GM12878 (cell line): ENCODE data around the gene ASIC2. TPM values are rescaled to one million over a fixed set of nuclear protein-coding genes. Genes with fewer than 3 reads are reported as not detected.

Source experiments
- ATAC-seq: fragments of 200-7000 bp; cut with Tn5 transposase; 3 replicates; pipeline ENCODE4 v1.9.1; 2020; ENCODE audit warnings: mild to moderate bottlenecking, moderate library complexity
- BruUV-seq: library from RNA; stranded (reverse); fragments of 400-500 nt; replicated peaks from 2 replicates; lab custom pipeline; 2021; lab: Mats Ljungman, UMichigan
- CTCF ChIA-PET: fragments of 300-600 bp; sonication (Branson Sonifier 250); formaldehyde crosslinking; extraction: SDS; loops from one replicate; lab custom pipeline; 2021; ENCODE audit warnings: inconsistent platforms; lab: Yijun Ruan, JAX
- POLR2A ChIA-PET: fragments of 350-600 bp; formaldehyde crosslinking; extraction: SDS; loops from one replicate; lab custom pipeline; 2021; ENCODE audit warnings: inconsistent platforms; lab: Charles Lee
- RAD21 ChIA-PET: fragments of 300-600 bp; sonication (Branson Sonifier 250); formaldehyde crosslinking; loops from one replicate; lab custom pipeline; 2023; ENCODE audit warnings: antibody characterized with exemption; ENCODE audit not compliant: unreplicated experiment; lab: Charles Lee
- SMC1A ChIA-PET: fragments of 300-600 bp; sonication (Branson Sonifier 250); formaldehyde crosslinking; loops from one replicate; lab custom pipeline; 2023; ENCODE audit not compliant: unreplicated experiment, uncharacterized antibody; lab: Charles Lee
- DNase-seq: peaks from one replicate; pipeline ENCODE4 v3.0.0-alpha.2; 2011; ENCODE audit warnings: low read depth, low spot score
- FAIRE-seq: peaks from 3 replicates; lab custom pipeline; 2011; peaks lifted over from hg19 to GRCh38; lab: Jason Lieb, UNC
- H2AFZ ChIP-seq: 2 replicates; pipeline ENCODE4 v1.6.0; 2011; ENCODE audit warnings: low read depth, low read length, control low read depth; ENCODE audit not compliant: control insufficient read depth
- H3K27ac ChIP-seq: 2 replicates; pipeline ENCODE4 v1.5.1; 2011; ENCODE audit warnings: control low read depth; ENCODE audit not compliant: control insufficient read depth, insufficient read depth
- H3K27me3 ChIP-seq, 2 experiments: replicated peaks in 1 of 2; 2 replicates each; pipeline versions ENCODE4 v1.6.0 to v1.6.1; 2011; ENCODE audit warnings: low read length in 1 of 2; ENCODE audit not compliant: control insufficient read depth in 2 of 2, insufficient read depth in 2 of 2
- H3K36me3 ChIP-seq, 2 experiments: 2 replicates each; pipeline ENCODE4 v1.5.1; 2011; ENCODE audit warnings: low read length in 1 of 2; ENCODE audit not compliant: control insufficient read depth in 2 of 2, insufficient read depth in 2 of 2
- H3K4me1 ChIP-seq: 2 replicates; pipeline ENCODE4 v1.6.1; 2011; ENCODE audit warnings: mild to moderate bottlenecking, low read length, moderate library complexity, mixed read lengths; ENCODE audit not compliant: control insufficient read depth, insufficient read depth
- H3K4me2 ChIP-seq: 2 replicates; pipeline ENCODE4 v1.6.0; 2011; ENCODE audit warnings: control low read depth; ENCODE audit not compliant: control insufficient read depth, insufficient read depth
- H3K4me3 ChIP-seq: fragments of 200-600 bp; sonication (generic); 2 replicates; pipeline ENCODE4 v1.5.1; 2016
- H3K79me2 ChIP-seq: 2 replicates; pipeline ENCODE4 v1.6.0; 2011; ENCODE audit warnings: low read length; ENCODE audit not compliant: control insufficient read depth, insufficient read depth
- H3K9ac ChIP-seq: 2 replicates; pipeline ENCODE4 v1.8.0; 2011; ENCODE audit warnings: low read length, control low read depth, mixed read lengths; ENCODE audit not compliant: control insufficient read depth, insufficient read depth
- H3K9me3 ChIP-seq: replicated peaks from 3 replicates; pipeline ENCODE4 v1.5.1; 2011; ENCODE audit warnings: mild to moderate bottlenecking, low read length; ENCODE audit not compliant: control insufficient read depth, insufficient read depth
- H4K20me1 ChIP-seq: 2 replicates; pipeline ENCODE4 v1.6.0; 2011; ENCODE audit not compliant: control insufficient read depth, insufficient read depth
- ATF7 ChIP-seq: fragments of 450-650 bp; IDR thresholded peaks from 2 replicates; pipeline ENCODE4 v1.6.1; 2016; ENCODE audit warnings: low read depth, mild to moderate bottlenecking
- ETV6 ChIP-seq, 2 experiments: fragments of 450-650 bp in 1 of 2; IDR thresholded peaks in 1 of 2; conservative IDR thresholded peaks in 1 of 2; 2 replicates each; pipeline ENCODE4 v1.6.1; 2014; ENCODE audit warnings: antibody characterized with exemption in 1 of 2, borderline replicate concordance in 1 of 2, low read depth in 1 of 2, mild to moderate bottlenecking in 1 of 2, moderate library complexity in 1 of 2
- EZH2 ChIP-seq: IDR thresholded peaks from 2 replicates; pipeline ENCODE4 v1.6.1; 2012; ENCODE audit warnings: low read depth, mild to moderate bottlenecking, control low read depth, inconsistent platforms, low read length, borderline replicate concordance; ENCODE audit not compliant: control insufficient read depth
- GABPA ChIP-seq: IDR thresholded peaks from 2 replicates; pipeline ENCODE4 v1.6.1; 2014; ENCODE audit warnings: antibody characterized with exemption, low read depth, mild to moderate bottlenecking, inconsistent platforms
- HSF1 ChIP-seq: fragments of 150-350 bp; IDR thresholded peaks from 2 replicates; pipeline ENCODE4 v1.6.1; 2014; ENCODE audit warnings: mild to moderate bottlenecking, low read depth, low read length
- IKZF1 ChIP-seq: fragments of 450-650 bp; conservative IDR thresholded peaks from 2 replicates; pipeline ENCODE4 v1.6.1; 2017; ENCODE audit warnings: antibody characterized with exemption, mild to moderate bottlenecking
- KAT2A ChIP-seq: conservative IDR thresholded peaks from 2 replicates; pipeline ENCODE4 v1.6.1; 2011; ENCODE audit warnings: low read depth, low read length; ENCODE audit not compliant: control insufficient read depth
- NFXL1 ChIP-seq: fragments of 450-650 bp; IDR thresholded peaks from 2 replicates; pipeline ENCODE4 v1.6.1; 2017; ENCODE audit warnings: antibody characterized with exemption, mild to moderate bottlenecking, borderline replicate concordance
- RAD21 ChIP-seq: IDR thresholded peaks from 2 replicates; pipeline ENCODE4 v1.6.1; 2011; ENCODE audit warnings: mild to moderate bottlenecking, low read depth, low read length, moderate library complexity; ENCODE audit not compliant: insufficient read depth
- RCOR1 ChIP-seq: conservative IDR thresholded peaks from 2 replicates; pipeline ENCODE4 v1.6.1; 2012; ENCODE audit warnings: low read depth, low read length, improper control_type of control experiment
- REST ChIP-seq: IDR thresholded peaks from 2 replicates; pipeline ENCODE4 v1.6.1; 2012; ENCODE audit warnings: mild to moderate bottlenecking, low read depth, low read length
- SREBF1 ChIP-seq: IDR thresholded peaks from 2 replicates; pipeline ENCODE4 v1.6.1; 2012; ENCODE audit warnings: mild to moderate bottlenecking, low read length
- WGBS: methylation state at CpG from one replicate; pipeline ENCODE4 v1.1.6; 2016; ENCODE audit warnings: low lambda C conversion rate; ENCODE audit not compliant: insufficient replicate concordance, insufficient coverage; ENCODE audit errors: missing lambda C conversion rate; 5-methylcytosine and 5-hydroxymethylcytosine counted together
- in situ Hi-C: fragments of 300-500 bp; cut with MboI; formaldehyde crosslinking; loops from 9 replicates; pipeline ENCODE4 v1.14.3; 2018; ENCODE audit warnings: mixed read lengths
- intact Hi-C: fragments of 100-400 bp; cut with micrococcal nuclease; formaldehyde crosslinking; loops from one replicate; pipeline ENCODE4 v1.14.2; 2022; ENCODE audit not compliant: unreplicated experiment
- polyA plus RNA-seq, 11 experiments: library from polyadenylated mRNA; depleted of rRNA in 4 of 11; unstranded in 6 of 11; stranded (reverse) in 5 of 11; fragments of >200 nt; fragmentation: Nextera tagmentation in 4 of 11; fragmentation: Illumina TruSeq in 1 of 11; extraction: Ambion mirVana in 4 of 11; extraction: Trizol in 1 of 11; gene quantifications; 1 replicate in 1 of 11; 2 replicates in 10 of 11; pipeline versions ENCODE4 v1.2.1 to v1.2.3, GENCODE V29; 2011 to 2016; ENCODE audit warnings: inconsistent platforms in 2 of 11, missing spikeins in 2 of 11, low read depth in 1 of 11
- total RNA-seq, 4 experiments: library from RNA; depleted of rRNA in 3 of 4; stranded (reverse); fragments of >200 nt in 3 of 4; fragmentation: Illumina TruSeq in 1 of 4; extraction: Trizol in 1 of 4; gene quantifications; 2 replicates each; pipeline versions ENCODE4 v1.2.1 to v1.2.3, GENCODE V29; 2013 to 2021

ASIC2 gene
- total and polyA plus RNA-seq, 10 of the 15 experiments (the other 5 are each of a cell fraction or from before 2014, with no cell fraction given) = not detected

DNA sequence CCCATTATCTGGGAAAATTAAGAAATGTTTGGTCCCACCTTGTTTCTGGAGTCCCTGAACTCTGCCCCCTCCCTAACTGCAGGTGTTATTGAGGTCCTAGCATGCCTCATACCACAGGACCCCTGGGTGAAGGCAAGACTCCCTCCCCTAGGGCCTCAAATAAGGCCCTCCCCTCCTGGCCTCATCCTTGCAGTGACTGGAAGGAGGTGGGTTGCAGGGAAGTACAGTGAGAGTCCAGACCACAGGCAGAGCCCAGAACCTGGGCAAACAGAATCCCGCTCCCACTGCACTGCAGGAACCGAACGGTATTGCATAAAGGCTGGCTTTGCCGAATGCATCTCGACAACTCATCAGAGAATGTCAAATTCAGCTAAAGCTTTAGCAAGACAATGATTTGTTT is 126.6 kb downstream of the ASIC2 start:
- POLR2A ChIA-PET = no interaction called here
- DNase-seq (no peak), ATAC-seq (no peak), FAIRE-seq (no peak)
- in situ Hi-C loops (no loop called here), intact Hi-C loops (no loop called here)
- no peaks in the 10 kb centered on the region for H4K20me1 ChIP-seq
- H3K9me3 ChIP-seq = no peaks in the 10 kb centered on the region
- no peak overlapping the region for H3K4me2 ChIP-seq
- CTCF ChIA-PET = no interaction called here
- peaks cover 0 to 2% of the 10 kb centered on the region in 2 experiments; a peak in 1 of 4 replicates for H3K27me3 ChIP-seq
- H2AFZ ChIP-seq = no peak overlapping the region
- H3K36me3 ChIP-seq = no peaks in the 10 kb centered on the region
- no TSS peak for BruUV-seq
- SMC1A ChIA-PET = no interaction called here
- H3K79me2 ChIP-seq = no peaks in the 10 kb centered on the region
- RAD21 ChIA-PET = no interaction called here
- no peak for TF ChIP-seq KAT2A
- TF ChIP-seq RAD21 = no peak
- TF ChIP-seq RCOR1 = no peak
- no peak for TF ChIP-seq ATF7
- 38% methylated on average over 5 of the region's 5 CpGs for WGBS
- no peak overlapping the region for H3K27ac ChIP-seq
- no peaks in the 10 kb centered on the region for H3K4me1 ChIP-seq
- no peak overlapping the region for H3K4me3 ChIP-seq
- no peak overlapping the region for H3K9ac ChIP-seq

GRCh38 chr17:33164169-33164881 is 128.8 kb downstream of the ASIC2 start:
- WGBS = 24% methylated on average over 8 of the region's 8 CpGs
- in situ Hi-C loops = no loop called here

More at GRCh38 chr17:33164169-33164881, 128.8 kb downstream of the ASIC2 start:
- SMC1A ChIA-PET = no interaction called here
- H4K20me1 ChIP-seq = peaks cover 2% of the 10 kb centered on the region; the same call in 1 of the 2 replicates
- RAD21 ChIA-PET = no interaction called here
- no TSS peak for BruUV-seq
- ATAC-seq = no peak
- no peak for TF ChIP-seq ETV6 (conservative IDR thresholded peaks at IDR 0.05 in 1 of 2, IDR thresholded peaks at IDR 0.05 in 1 of 2; ENCODE audit: borderline replicate concordance in 1 of 2, low read depth in 1 of 2)
- no peak for TF ChIP-seq REST
- no peak for TF ChIP-seq EZH2
- TF ChIP-seq GABPA = no peak
- no peak for TF ChIP-seq SREBF1
- no peak for TF ChIP-seq NFXL1
- TF ChIP-seq IKZF1 = no peak
- no peak for TF ChIP-seq HSF1
- H3K4me3 ChIP-seq = no peak overlapping the region
- no peaks in the 10 kb centered on the region for H3K79me2 ChIP-seq
- no peak overlapping the region for H3K27ac ChIP-seq
- H3K27me3 ChIP-seq = peaks cover 0 to 8% of the 10 kb centered on the region in 2 experiments; a peak in 1 of 4 replicates
- H3K9ac ChIP-seq = no peak overlapping the region
- intact Hi-C loops = no loop called here
- CTCF ChIA-PET = no interaction called here
- H2AFZ ChIP-seq = no peak overlapping the region
- no peaks in the 10 kb centered on the region for H3K36me3 ChIP-seq
- POLR2A ChIA-PET = no interaction called here
- no peak overlapping the region for H3K4me2 ChIP-seq
- DNase-seq = no peak
- no peaks in the 10 kb centered on the region for H3K4me1 ChIP-seq
- H3K9me3 ChIP-seq = no peaks in the 10 kb centered on the region
- FAIRE-seq = no peak
